GM18861 (cell line): ENCODE data around the gene STRADA.

Source experiments
- ATAC-seq: cut with Tn5 transposase; IDR thresholded peaks from one replicate; pipeline ENCODE4 v1.9.1; 2021; ENCODE audit not compliant: unreplicated experiment

STRADA gene

DNA sequence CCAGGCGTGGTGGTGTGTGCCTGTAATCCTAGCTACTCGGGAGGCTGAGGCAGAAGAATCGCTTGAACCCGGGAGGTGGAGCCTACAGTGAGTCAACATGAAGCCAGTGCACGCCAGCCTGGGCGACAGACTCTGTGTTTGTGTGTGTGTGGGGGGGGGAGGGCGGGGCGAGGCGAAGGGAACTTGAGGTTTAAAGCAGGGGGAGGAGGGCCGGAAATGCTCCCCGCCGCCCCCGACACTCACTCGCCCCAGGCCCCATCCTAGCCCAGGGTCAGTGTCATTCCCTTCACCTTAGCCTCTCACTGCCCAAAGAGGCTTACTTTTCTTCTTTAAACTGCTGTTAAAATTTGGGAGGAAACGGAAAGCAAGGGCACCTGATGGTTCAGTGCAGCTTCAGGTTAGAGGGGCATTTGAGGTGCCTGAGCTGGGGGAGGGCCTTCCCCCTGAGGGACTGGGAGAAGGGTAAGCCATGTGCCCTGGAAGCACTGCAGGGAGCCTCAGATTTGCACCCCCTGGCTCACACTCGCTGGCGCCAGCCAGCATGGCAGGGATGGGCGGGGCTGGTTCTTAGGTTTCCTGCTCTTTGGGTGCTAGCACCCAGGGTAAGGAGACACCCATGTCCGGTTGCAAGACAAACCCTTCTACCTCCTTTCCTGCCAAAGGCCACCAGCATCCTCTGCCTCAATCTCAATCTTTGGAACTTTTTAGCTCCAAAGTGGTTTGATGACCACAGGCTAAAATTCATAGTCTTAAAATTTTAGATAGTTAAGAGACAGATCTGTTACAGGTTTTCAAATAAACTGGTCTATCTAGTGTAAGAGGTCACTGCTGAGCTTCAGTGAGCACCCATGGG is 39.5 kb downstream of the STRADA start:
- ATAC-seq = no peak

DNA sequence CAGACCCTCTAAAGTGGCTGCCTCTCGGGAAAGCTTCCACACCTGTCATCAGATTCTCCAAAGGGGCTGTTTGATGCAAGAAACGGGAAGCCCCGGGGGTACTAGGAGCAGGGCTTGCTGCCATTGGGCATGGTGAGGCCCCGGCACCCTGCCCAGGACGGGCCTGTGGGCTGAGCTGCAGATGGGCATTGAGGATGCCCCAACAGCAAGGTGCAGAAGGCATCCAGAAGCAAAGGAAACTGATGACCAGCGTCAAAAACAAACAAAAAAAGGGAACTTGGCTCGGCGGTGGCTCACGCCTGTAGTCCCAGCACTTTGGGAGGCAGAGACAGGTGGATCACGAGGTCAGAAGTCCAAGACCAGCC is 40.2 kb downstream of the STRADA start:
- no peak for ATAC-seq

DNA sequence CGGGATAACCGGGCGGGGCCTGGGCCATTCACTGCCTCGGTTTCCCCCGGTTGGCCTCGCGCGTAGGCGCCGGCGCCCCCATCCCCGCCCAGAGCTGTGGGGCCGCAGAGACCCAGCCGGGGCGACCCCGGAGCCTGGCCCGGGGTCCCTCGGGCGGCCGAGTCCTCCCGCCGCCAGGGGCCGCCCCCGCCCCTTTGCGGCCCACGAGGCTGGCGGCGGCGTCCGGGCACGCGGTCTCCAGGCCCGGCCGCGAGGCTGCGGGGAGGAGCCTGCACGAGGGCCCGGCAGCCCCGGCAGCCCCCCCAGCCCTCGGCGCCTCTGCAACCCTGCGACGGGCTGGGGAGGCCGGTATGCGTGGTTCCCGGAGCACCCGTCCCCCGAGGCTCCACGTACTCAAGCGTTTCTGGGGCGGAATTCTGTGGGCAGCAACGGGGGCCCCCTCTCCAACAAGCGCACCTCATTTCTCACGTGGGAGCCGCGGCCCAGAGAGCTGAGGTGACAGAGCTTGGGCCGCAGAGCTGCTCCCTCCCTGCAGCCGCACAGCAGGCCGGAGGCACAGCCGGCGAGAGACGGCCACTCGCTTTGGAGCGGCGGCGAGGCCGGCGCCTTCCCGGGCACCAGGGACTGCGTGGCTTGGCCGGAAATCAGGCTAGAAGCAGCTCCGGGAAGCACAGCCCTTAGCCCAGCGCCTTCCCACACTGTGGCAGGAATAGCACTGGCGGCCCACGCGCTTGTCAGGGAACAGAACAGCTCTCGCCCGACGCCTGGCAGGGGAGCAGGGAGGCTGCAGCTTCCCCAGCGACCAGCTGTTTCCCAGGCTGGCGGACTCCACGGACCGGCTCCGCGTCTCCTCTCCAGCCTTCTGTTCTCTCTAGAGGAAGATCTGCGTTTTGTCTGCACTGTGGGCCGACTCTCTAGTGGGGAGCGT is 40.8 kb downstream of the STRADA start:
- ATAC-seq = no peak

DNA sequence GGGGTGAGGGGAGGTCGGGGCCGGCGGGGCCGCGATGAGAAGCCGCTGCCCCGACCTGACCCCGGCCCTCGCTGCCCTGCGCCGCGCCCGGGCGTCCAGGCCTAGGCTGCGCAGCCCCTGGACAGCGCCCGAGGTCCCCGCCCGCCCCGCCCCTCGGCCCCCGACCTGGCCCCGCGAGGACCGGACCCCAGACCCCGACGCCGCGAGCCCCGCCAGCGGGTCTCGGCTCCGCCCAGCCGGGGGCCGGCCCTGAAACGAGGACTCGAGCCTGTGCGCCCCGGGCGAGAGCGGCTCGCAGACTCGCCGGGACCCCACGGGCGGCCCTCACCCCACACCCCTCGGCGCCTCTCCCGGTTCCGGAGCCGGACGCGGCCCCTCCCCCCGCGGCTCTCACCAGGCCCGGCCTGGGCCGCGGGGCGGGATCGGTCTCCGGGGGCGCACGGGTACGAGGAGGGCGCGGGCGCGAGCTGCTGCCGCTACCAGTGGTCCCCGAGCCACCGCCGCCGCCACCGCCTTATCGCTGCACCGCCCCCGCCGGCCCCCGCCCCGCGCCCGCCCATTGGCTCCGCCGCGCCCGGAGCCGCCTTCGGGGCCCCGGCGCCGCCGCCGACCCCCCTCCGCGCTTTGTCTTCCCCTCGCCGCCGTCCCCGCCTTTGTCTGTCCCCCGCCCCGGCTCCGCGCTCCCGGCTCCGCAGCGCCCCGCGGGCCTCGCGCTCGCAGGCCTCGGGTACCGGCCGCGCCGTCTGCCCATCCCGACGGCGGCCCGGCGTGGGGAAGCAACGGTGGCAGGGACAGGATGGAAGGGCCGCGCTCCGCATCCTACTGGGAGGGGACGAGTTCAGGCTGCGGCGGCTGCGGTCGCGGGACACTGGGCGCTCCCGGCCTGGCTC is 41.7 kb downstream of the STRADA start, which contains the start of gene LIMD2:
Gene LIMD2 (minus strand): TSS at position 488 of the 890 bp plus-strand sequence. CDS start 827 bp downstream, outside the sequence.
- peak; percentile 6 for ATAC-seq

DNA sequence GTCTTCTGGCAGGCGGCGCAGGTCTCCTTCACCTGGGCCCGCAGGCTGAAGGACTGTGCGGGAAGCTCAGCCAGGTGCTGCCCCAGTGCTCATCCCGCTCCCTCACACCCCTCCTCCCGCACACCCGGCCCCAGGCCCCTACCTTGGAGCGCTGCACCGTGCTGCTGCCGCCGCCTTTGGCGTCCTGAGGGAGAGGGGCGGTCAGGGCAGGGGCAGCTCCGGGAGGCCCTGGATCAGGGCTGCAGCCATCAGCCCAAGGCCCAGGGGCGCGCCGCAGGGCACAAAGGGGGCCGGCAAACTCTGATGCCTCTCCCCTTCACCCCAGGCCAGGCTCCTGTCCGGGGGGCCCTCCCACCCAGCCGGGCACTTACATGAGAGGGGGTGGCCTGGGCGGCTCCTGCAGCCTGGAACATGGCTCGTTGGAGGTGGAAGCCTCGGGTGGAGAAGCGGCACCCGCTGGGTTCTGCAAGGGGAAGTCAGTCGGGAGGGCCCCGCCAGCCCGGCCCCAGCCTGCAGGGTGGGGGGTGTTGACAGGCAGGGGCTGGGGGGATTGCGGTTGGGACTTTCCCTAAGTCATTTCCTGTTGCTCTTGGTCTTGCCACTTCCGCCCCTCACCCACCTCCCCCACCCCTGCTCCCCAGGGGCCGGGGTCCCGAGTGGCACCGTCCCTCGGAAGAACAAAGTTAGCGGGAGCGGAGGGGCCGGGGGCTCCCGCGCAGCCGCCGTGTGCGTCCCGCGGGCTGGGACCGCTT is 42.5 kb downstream of the STRADA start:
- peak; percentile 23 for ATAC-seq

DNA sequence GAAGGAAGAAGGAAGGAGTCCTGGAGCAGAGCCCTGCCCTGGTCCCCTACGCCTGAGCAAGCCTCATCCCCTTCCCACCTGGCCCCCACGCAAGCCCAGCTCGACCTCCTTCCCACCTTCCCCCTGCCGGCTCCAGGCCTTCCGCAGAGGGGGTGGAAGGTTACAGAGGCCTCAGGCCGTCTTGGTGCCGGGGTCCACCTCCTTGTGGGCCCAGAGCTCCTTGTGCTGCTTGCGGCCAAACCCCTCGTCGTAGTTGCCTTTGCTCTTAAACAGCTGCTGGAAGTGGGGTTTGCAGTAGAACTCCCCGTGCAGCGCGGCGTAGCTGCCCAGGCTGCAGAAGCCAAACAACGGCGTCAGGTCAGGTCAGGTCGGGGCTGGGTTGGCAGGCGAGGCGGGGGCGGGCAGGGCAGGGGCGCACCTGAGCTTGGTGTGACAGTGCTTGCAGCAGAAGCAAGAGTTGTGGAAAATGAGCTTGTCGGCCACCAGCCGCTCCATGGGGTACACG is 43.2 kb downstream of the STRADA start:
- ATAC-seq = no peak

DNA sequence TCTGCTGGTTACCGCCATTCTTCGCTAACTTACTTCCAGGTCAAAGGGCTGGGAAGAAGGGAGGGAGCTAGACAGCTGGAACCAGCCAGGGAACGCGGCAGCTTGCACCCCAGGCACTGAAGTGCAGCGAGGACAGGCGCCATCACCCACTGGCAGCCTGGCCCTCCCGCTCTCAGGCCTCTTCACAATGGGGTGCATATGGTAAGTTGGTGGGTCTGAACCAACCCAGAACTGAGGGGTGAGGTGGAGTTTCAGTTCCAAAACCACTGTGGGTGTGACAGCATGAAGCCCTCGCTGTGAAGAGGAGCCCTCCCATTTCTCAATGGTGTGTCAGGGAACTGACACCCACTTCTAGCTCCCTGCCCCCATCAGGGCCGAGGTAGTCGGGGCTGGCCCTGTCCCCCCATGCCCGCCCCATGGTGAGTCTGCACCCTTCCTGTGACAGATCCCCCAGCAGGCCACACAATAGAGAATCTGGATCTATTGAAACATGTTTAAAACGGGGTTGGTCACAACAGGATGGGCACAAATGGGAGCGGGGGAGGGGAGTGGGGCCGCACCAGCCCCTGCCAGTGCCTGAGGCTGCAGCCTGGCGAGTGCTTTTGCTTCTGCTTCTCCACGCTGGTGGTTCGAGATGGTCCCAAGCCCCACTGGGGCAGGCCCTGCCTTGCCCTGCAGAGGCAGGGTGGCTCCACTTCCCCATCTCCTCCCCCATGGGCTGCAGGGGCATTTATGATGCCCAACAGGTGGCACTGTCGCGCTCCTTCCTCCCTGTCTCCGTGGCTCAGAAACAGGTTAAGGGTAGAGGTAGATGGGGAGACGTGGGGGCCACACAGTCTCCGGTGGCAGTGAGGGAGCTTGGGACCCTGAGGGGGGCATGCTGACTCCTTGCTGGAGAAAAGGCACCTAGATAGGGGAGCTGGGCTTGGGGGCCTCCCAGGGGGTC is 44.0 kb downstream of the STRADA start:
- ATAC-seq = peak; percentile 19

DNA sequence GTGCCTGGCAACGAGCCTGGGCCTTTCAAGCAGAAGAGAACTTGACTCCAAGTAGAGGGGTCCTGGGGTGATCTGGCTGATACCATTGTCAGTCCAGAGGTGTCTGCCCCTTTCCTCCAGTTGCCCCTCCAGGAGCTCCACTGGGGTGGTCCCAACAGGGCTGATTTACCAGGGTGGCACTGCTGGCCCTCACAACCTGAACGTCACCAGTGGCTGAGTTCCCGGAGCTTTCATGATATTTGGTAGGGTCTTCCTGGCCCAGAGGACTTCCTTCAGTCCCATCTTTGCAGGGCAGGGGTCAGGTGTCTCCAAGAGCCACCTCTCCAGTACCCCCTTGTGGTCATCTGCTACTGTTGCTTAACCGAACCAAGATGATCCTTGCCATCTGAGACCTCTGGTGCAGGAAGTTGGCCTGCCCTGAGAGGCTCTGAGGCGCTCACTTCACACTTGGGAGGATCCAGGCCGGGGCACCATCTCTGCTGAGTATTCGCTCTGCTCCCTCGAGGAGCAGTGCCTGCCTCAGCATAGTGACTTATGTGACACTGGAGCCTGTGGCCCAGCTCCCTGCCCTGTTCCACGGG is 45.1 kb downstream of the STRADA start:
- no peak for ATAC-seq

DNA sequence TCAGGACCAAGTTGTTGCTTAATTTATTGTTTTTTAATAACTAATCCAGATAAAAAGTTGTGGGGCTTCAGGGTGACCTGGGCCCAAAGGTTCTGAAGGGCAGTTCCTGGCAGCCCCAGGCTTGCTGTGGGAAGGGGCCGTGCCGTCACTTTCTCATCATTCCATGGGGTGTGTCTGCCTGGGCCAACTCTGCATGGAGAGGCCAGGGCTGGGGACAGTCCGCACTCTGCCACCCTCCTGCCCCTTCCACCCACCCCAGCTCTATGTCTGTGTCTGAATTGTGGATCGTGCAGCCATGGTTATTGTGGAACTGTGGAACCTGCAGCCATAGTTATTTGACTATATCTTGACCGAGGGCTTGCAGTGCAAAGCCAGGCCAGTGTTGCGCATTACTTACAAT is 45.7 kb downstream of the STRADA start:
- ATAC-seq = no peak

DNA sequence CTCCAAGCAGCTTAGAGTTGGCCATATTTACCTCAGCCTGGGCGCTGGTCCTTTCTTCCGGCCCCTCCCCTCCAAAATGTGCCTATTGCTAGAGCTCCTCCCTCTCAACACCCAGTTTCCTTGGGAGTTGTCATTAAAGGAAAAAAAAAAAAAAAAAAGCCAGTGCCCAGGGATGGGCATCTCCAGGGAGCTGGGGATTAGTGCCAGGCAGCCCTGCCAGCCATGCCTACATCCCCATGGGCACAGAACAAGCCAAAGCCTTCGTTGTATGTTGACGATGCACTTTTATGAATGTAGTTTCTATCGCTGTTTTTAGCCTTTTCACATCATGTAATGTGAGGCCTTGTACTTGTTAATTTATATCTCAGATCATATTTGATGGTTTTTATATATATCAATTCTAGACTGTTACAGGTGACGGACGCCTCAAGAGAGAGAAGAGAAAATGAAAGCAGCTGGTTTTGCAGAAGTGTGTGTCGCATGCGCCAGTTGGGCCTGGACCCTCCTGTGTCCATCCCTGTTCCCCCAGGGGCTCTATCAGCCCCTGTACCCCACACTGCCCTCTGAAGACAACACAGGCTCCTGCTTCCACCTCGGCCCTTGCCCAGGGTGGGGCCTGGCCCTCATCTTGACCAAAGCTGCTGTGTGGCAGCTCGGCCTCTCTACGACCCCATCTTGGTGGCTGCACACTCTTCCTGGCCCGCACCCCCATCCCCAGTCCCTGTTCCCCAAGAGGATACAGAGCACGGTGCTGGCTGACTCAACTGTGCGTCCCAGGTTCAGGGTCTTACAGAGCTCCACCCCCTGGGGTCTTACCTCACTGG is 46.4 kb downstream of the STRADA start:
- no peak for ATAC-seq

DNA sequence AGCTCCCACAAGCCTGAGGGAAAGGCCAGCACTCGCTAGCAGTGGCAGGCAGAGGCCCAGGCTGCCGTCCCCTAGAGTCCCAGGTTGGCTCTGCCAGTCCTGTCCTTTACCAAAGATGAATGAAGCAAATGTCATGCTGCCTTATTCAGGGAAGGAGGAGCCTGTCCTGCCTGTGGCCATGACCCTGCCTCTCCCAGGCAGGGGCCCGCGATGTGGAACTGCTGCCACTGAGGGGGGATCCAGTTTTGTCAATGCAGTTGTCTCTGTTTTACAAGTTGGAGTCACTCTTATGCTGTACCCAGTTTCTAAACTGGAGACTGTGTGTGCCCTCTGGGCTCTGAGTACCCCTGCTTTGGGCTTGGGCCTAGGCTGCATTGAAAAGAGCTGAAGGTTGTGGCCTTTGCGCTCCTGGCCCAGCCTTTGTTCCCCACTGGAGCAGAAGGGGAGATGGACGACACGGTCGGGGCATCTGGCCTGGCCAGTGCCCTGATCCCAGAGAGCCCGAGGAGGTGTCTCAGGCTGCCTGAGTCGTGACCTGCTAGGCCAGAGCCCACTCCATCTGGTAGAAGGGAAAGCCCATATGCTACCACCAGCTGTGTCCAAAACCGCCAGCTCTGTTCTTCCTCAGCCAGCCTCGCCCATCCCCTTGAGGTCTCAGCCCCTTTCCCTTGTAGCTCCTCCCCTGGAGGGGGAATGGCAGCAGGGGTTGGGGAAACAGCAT is 47.2 kb downstream of the STRADA start:
- ATAC-seq = no peak

DNA sequence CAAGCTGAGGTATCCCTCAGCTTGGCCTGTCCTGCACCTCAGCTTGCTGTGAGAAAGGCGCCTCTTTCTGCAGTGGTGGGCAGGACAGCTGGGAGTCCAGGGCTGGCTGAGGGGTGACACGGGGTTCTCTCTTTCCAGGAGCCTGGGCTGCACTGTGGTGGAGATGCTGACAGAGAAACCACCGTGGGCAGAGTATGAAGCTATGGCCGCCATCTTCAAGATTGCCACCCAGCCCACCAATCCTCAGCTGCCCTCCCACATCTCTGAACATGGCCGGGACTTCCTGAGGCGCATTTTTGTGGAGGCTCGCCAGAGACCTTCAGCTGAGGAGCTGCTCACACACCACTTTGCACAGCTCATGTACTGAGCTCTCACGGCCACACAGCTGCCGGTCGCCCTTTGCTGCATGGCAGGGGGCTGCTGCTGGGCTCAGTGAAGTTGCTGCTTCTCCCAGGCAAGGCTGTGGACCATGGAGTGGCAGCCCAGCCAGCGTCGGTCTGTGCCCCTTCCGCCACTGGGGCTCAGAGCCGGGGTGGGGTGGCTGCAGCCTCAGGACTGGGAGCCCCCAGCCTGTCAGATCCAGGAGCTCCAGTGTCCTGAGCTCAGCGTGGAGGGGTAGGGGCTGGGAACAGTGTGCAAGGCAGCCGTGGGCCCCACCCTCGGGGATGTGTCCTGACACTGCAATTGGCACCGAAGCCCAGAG is 48.0 kb downstream of the STRADA start:
- ATAC-seq = no peak

DNA sequence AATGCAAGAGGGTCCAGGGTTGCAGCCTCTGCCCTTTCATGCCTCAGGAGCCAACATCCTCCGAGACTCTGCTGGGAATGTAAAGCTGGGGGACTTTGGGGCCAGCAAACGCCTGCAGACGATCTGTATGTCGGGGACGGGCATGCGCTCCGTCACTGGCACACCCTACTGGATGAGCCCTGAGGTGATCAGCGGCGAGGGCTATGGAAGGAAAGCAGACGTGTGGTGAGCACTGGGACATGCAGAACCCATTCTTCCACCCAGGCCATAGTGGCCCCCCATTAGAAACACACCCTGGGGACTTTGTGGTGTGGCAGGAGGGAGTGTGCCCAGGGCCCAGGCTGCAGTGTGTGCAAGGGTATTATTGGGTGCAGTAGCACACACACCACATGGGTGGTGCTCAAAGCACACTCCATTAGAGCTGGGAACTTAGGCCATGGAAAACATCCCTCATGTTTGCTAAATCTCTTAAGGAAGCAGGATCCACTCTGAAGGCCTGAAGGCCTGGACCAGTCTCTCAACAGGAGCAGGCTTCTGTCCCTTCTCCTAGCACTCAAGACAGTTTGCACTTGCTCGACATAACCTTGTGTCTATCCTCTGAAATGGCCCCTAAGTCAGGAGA is 49.3 kb downstream of the STRADA start:
- ATAC-seq = no peak

DNA sequence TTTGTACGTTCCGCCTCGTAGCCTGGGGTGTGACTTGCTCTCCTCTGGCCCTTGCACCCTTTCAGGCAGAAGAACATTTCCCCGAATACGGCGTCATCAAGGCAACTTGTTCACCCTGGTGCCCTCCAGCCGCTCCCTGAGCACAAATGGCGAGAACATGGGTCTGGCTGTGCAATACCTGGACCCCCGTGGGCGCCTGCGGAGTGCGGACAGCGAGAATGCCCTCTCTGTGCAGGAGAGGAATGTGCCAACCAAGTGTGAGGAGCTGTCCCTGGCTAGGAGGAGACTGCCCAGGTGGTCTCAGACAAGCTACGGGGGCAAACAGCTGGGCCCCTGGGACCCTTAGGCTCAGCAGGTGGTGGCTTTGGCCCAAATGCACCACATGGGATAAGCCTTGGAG is 52.1 kb downstream of the STRADA start:
- no peak for ATAC-seq

DNA sequence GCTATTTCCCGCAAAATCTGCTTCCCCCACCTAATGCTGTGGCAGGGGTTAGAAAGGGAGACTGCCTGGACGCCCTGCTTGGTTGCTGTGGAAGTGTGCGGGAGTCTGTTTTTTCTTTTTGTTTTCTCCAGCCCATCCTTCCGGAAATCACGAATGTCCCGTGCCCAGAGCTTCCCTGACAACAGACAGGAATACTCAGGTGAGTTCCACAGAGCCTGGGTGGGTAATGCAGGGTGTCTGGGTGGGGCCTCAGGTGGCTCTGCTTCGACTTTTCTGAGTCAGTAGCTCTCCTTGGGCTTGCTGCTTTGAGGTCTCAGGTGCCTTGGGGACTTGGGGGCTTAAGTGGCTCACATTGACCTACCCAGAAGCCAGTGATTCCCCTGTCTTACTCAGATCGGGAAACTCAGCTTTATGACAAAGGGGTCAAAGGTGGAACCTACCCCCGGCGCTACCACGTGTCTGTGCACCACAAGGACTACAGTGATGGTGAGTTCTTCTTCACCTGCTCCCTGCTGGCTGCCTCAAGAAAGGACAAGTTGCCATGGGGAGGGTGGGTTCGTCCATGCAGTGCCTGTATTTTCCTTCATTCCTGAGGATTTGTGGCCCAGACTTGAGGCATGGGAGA is 53.1 kb downstream of the STRADA start:
- no peak for ATAC-seq
